GM21515 (cell line): ENCODE results near the gene ZNF609.

Source experiments
- ATAC-seq: cut with Tn5 transposase; IDR thresholded peaks from one replicate; pipeline ENCODE4 v1.9.1; 2021; ENCODE audit not compliant: unreplicated experiment

The ZNF609 gene

GRCh38 chr15:64717130-64717529 lies 256.8 kb downstream of the ZNF609 start:
- ATAC-seq: no peak

GRCh38 chr15:64717735-64718495 lies 257.5 kb downstream of the ZNF609 start:
- ATAC-seq: no peak

- ATAC-seq: no peak
Observed at GRCh38 chr15:64720188-64720587, 259.8 kb downstream of the ZNF609 start.

GRCh38 chr15:64730151-64730550 lies 269.8 kb downstream of the ZNF609 start:
- ATAC-seq: no peak

- ATAC-seq: no peak
Observed at GRCh38 chr15:64731012-64731804, 270.8 kb downstream of the ZNF609 start.

- ATAC-seq: no peak
Observed at GRCh38 chr15:64731805-64732151, 271.4 kb downstream of the ZNF609 start.

GRCh38 chr15:64732156-64732860 lies 271.9 kb downstream of the ZNF609 start:
- no peak for ATAC-seq
